ENCODE data around the gene RASGRP1.
A peak's percentile ranks its signal among the peaks of the same experiment; 100 is the strongest.

The RASGRP1 gene

DNA sequence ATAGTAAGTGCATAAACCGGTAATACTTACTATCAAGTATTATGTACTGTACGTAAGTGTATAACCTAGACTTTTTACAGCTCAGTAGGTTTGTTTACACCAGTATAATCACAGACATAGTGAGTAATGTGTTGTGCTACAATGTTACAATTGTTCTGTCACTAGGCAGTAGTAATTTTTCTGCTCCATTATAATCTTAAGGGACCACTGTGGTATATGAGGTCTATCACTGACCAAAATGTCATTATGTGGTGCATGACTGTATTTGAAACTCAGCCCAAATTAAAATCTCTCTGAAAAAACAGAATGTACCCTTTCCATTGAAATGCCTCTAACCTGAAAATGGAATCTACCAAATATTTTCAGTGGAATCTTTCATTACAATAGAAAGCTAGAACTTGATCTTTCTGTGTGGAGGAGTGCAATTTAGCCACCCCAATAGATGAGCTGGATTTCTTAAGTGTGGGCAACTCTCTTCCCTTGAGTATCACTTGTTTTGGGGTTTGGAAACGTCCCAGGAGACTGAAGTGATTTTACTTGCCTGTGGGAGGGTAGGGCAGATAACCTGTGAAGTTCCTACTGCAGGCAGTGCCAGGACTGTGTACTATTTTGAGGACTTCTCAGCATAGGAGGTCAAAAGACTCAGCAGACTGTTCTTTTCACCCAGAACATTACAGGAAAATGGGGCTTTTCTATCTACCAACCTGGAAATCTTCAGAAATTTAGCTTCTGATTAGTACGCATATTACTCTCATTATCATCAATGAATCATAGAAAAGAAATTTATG, 59.7 kb downstream of the RASGRP1 start:
- no peak for DNase-seq

DNA sequence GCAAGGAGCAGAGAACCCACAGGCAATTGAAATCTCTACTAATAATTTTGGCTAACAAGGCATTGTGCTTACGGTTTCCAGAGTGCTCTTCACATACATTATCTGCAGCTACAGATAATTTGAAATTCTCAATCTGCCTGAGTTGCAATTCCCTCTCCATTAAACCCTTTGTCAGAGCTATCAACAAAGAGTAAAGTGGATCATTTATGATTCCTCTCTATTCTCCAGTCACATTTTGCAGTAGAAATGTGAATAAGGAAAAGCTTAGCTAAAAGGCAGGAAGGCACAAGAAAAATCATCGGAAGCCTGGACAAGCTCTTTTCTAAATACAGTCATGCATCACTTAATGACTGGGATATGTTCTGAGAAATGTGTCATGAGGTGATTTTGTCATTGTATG, 61.1 kb downstream of the RASGRP1 start:
- no peak for DNase-seq

DNA sequence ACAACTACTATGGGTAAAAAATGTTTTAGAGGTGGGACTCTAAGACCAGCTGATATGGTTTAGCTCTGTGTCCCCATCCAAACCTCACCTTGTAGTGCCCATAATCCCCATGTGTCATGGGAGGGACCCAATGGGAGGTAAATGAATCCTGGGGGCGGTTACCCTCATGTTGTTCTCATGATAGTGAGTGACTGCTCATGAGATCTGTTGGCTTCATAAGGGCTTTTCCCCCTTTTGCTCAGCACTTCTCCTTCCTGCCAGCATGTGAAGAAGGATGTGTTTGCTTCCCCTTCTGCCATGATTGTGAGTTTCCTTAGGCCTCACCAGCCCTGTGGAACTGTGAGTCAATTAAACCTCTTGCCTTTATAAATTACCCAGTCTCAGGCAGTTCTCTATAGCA, 65.0 kb downstream of the RASGRP1 start:
- DNase-seq = peak; percentile 11 to 13

DNA sequence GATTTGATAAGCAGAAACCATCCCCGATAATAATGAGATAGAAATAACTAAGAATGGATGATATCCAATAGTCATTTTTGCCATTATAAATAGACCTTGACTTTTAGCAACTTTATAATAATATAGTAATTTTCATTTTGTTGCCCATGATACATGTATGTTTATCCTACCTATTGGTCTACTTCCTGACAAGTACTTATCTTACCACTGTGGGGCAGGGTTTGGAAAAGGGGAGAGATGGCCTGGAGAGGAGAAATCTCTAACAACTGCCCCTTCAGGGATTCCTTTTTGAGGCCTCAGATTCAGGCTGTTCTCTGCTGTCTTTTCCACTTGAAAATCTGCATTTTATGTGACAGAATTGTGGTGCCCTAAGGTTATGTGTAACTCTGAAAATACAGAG, 68.5 kb downstream of the RASGRP1 start:
- DNase-seq = no peak

DNA sequence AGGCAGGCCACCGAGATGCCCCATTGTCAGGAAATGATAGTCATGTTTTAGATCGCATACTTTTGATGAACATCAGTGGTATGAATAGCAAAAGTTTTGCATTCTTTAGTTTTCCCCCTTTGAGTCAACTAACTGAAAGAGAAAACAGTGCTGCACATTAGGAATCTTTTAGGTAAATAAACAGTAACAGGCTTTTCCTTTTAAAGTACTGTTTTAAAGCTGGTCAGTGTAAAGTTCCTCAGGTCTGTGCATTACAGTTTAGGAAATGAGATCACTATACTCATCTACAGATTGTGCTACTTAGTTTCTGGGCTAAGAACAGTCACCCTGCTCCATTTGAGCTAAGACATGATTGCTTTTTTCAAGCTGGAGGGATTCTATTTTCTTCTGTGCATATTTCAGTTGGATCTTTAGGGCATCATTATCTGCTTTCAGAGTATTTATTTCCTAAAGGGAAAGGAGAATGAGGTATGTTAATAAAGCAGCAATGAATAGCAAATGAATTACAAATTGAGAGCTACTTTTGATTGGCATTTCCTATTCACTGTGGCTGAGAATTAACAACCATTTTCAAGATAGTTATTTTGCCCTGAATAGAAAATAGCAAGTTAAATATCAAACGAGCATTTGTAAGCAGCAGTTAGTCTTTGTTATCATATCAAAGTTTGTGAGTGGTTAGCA, 74.2 kb downstream of the RASGRP1 start:
- no peak for DNase-seq

DNA sequence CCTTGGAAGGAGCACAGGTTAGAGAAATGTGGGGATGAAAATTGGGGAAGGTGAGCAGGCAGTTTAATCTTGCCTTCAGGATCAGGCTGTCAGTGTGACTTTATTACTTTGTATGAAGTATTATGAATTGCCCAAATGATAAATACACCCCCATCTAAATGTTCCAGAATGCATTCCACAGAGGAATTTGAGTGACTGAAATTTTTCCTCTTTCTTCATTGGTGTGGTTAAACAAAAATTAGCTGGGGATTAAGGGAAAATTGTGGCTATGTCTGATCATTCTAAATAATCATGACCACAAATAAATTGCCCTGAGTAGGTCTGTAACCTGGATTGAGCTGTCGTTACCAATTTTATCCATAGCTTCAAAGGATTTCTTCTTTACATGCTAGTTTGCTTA, 77.2 kb downstream of the RASGRP1 start:
- no peak for DNase-seq

DNA sequence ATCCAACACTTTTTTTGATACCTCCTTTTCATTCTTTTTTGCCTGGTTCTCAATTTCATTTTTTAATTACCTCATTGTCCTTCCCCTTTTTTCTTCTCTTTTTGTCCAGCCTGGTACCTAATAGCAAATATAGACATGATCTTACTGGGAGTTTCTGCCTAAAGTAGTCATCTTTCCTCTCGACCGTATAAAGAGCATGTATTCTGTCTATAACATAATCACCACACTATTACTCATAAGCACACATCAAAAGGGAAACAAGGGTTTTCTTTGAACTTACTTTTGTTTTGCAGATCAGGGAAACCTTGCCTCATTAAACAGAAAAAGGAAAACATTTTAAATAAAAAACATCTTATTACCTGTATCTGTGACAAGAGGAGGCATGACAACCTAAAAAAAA, 77.7 kb downstream of the RASGRP1 start:
- peak; percentile 7 to 21 for DNase-seq

DNA sequence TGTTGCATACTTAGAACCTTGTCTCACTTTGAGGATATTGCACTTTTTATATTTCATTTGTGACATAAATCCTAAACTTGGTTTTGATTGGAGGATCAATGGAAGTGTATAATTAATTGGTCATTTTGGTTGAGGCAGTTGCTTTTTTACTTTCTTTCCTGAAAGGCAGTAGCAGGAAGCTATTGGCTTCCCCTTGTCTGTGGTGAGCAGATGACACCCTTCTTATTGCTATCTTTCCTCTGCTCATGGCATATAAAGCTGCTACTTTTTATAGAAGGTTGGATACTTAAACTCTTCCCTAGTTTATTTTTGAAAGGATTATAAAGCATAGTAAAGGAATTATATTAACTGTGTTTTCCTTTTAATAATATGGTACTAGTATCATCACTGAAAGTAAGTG, 82.0 kb downstream of the RASGRP1 start:
- no peak for DNase-seq

DNA sequence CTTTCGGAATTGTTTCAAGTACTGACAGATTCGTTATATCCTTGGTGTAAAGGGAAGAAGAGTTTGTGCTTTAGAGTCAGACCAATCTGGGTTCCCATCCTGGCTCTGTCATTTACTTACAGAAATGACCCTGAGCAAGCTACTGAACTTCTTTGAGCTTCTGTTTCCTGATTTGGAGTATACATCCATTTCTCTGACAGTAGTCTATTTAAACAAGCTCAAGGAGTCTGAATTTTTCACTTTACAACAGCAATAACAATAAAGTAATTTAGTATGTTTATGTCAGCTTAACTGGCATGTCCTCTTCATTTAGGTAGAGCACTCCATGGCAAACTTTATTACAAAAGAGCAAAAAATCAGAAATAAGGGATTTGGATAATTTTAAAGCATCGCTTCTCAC, 82.9 kb downstream of the RASGRP1 start:
- DNase-seq = no peak

DNA sequence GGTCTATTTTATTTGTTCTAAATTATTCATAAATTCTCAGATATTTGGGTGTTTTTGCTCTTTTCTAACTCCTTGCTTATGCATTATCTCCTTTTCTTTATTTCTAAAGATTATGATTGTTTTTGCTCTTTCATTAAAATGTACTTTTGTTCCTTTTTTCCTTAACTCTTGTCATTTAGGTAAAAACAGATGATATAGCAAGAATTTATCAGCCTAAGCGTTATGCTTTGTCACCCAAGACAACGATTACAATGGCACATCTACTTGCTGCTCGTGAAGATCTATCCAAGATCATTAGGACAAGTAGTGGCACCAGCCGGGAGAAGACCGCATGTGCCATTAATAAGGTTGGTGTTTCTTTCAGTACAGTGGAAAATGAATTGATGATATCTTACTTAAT, 83.5 kb downstream of the RASGRP1 start:
- DNase-seq = no peak

DNA sequence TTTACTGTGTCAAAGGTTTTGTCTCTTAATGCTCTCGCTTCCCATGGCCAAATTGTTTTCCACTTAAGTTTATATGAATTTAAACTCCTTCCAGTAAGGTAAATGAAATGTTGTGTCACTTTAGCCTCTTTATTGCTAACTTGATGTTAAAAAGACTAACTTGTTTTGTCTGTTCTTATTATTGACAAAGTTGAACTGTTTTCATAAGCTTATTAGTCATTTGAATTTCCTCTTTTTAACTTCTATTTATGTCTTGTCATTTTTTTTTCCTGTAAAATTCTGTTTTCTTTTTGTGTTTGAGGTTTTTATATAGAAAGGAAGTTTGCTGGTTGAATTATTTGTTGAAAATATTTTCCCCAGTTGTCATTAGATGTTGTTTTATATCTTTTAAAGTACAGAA, 84.9 kb downstream of the RASGRP1 start:
- peak in 1 of 2 donors; percentile 60 for DNase-seq

DNA sequence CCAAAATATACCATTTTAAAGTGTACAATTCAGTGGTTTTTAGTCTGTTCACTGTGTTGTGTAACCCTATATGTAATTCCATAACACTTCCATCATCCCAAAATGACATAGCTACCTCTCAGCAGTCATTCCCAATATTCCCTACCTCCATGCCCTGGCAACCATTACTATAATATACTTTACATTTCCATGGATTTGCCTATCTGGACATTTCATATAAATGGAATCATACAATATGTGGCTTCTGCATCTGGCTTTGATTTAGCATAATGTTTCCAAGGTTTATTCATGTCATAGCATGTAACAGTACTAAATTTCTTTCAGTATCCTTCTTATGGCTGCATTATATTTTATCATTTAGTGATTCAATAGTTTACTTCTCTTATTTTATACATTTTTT, 85.3 kb downstream of the RASGRP1 start:
- DNase-seq = no peak

DNA sequence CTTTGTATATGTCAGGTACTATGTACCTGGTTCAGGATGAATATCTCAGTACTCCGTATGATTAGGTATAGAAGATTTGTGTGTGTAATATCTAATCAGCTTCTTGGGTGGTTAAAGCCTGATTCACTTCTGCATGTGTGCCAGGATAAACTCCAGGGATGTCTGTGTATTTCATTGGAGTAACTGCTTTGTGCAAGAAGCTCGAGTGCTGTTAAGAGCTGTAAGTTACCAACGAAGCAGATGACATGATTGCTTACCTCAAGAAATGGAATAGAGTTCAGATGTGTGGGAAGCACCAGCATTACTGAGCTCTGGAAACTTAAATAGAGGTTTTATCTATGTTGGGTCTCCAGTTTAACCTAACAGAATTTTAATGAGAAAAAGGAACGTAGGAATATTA, 87.0 kb downstream of the RASGRP1 start:
- DNase-seq = peak; percentile 29 to 33

DNA sequence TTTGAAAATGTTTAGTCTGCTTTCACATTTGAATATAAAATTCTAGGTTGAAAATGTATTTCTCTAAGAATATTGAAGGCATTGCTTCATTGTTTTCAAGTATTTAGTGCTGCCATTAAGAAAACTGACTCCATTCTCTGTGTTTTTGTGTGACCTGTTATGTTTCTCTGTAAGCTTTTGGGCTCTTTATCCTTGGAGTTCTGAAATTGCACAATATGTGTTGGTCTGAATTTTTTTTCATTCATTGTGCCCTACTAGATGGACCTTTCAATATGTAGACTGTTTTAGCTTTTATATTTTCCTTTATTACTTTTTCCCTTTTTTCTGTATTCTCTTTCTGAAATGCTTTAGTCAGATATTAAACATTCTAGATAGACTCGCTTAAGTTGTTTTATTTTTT, 88.5 kb downstream of the RASGRP1 start:
- no peak for DNase-seq

DNA sequence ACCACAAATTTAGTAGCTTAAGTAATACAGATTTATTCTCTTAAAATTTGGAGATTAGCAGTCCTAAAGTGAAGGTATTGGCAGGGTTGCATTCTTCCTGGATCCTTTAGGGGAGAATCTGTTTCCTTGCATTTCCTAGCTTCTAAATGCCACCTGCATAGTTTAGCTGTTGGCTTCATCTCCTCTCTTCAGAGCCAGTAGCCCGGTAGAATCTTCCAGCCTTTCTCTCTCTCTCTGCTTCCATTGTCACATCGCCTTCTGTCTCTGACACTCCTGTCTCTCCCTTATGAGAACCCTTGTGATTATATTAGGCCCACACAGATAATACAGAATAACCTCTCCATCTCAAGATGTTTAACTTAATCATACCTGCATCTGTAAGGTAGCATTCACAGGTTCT, 89.3 kb downstream of the RASGRP1 start:
- DNase-seq = no peak

DNA sequence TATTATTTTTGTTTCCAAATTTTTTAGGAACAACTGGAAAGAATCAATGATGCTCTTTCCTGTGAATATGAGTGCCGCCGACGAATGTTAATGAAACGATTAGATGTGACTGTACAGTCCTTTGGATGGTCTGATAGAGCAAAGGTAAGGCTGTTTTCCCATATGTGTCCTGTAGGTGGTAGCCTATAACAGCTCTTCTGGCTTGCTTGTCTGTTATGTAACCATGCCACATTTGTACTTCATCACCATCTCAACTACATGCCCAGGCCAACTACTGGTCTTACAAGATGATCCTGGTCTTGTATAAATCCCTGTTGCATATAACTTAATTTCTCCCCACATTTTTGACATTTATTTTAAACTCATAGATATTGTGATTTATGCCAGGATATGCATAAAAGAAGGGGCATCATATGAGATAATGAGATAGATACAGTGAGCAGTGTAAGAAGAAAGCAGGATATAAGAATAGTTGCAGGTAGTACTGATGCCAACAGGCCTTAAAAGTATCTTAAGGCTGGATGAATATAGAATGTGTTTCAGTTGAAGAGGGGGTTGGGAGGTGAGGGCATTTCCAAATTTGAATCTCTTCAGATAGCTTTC, 90.4 kb downstream of the RASGRP1 start:
- peak; percentile 59 to 73 for DNase-seq

DNA sequence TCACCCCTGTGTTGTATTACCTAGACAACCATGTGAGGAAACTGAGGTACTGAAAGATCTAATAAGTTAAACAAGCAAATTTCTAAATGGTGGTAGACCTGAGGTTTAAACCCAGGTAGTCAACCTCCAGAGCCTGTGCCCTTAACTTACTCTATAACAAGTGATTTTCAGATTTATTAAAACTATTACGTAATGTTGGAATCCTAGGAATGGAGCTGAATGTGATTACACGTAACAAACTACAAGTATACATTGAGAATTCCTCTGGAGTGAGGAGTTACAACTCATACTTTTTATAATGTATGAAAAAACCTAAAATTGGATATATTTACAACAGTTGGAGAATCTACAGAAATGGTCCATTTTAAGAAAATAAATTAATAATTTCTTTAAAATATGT, 92.6 kb downstream of the RASGRP1 start:
- DNase-seq = no peak

DNA sequence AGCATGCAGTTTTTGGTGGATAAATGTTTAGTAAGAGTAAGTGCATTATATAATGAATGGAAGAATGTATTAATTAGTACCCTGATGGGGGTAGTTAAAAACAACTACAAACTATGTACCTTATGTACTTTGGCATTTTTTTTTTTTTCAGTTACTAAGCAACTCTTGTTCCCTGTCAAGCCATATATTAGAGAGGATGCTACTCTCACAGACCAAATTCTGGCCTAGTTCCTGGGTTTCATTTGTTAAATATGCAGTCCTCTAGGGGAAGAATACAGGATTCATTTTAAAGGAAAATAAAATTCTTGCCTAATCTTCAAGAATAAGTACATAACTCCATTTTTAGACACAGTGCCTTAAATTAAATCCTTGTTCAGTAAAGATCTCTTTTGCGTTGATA, 93.8 kb downstream of the RASGRP1 start:
- DNase-seq = no peak

DNA sequence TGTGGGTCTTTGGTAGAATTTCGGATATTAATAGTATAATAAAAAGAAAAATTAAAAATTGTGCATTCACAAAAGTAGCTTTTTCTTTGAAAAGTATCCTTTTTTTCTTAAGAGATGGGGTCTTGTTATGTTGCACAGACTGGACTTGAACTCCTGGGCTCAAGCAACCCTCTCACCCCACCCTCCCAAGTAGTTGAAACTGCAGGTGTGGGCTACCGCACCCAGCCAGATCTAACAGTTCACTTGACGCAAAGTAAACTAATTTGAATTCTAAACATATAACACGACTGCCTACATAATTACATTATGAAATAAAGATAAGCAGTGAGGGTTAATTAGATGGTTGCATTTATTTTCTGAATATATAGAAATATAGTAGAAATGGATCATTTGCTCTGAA, 99.9 kb downstream of the RASGRP1 start:
- DNase-seq = no peak

DNA sequence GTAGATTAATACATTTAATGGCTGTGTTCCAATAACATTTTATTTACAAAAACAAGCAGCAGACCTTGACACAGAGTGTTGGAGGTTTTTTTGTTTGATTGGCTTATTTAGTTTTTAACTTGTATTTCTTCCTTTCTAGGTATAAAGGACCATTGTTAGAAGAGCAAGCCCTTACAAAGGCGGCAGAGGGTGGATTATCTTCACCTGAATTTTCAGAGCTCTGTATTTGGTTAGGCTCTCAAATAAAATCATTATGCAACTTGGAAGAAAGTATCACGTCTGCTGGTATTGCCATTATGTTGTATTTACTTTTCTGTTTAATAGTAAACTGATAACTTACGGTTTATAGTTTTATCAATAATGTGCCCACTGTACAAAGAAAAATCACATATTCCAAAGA, 100.7 kb downstream of the RASGRP1 start:
- no peak for DNase-seq

DNA sequence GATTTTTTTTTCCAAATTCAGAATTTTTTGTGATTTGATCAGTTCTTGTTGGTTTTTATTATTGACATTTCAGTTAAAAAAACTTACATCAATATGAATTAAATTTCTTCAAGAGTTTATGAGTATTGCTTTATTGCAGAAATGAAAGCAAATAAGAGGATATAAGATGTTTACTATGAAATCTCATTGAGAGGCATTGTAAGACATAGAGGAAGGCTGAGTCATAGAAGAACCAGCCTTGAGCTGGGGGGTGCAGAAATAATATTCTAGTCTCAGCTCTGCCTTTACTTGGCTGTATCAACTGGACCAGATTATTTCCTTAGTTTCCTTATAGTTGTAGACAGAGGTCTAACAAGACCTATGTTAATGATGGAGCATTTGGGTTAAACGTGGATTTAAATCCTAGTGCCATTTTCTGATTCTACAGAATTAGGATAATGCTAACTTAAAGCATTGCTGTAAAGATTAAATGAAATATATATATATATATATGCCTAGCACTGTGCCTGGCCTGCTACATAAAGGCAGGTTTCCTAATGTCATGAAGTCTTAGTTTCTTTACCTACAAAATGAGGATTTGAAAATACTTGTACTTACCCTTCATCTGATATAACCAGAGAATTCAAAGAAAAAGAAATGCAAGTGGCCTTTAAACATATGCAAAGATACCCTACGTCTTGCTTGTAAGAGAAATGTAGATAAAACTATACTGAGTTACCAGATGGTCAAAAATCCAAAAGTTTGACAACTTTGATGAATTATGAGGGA, 103.4 kb downstream of the RASGRP1 start:
- DNase-seq = peak; percentile 46 to 69

DNA sequence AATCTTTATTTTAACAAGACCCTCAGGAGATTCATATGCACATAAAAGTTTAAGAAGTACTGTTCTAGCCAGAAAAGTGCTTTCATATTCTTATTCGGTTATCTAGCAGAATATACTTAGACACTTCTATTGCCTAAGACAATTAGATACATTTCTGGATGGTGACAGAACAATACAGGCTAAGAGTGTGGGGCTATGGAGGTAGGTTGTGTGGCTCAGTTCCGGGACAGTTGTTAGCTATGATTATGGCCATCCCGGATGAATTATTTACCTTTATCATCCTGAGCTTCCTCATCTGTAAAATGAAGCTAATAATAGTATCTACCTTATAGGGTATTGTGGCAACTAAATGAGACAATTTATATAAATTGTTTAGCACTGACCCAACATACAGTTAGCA, 104.1 kb downstream of the RASGRP1 start:
- DNase-seq = no peak

DNA sequence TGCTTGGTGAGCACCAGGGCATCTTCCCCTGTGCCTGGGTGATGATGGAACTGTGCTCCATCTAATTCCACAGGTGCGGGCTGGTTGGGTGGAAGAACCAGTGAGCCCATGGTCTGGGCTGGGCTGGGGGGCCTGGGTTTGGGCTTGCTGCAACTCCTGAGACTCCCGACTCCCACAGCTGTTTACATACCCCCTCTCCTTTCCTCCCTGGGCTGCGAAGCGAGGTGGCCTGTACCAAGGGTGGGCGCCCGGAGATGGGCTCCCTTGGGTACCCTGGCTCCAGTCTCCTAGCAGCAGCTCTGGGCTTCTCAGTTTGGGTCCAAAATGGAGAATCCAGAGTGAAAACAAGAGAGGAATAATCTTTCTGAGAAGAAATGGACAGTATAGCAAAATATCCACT, 105.1 kb downstream of the RASGRP1 start:
- no peak for DNase-seq
